ENCODE data around the gene ANGPTL5. TPM values are rescaled to one million over a fixed set of nuclear protein-coding genes. Genes with fewer than 3 reads are reported as not detected.

ANGPTL5 gene
- total and polyA plus RNA-seq, 9 donors = 2.8 to 41.0 (median 16.8) TPM

- DNase-seq = no peak
- no peaks in the 10 kb centered on the region for H3K36me3 ChIP-seq
- WGBS, 3 donors = 70 to 76% (median 70%) methylated on average over 2 of the region's 2 CpGs
- H3K4me3 ChIP-seq = no peak overlapping the region
- intact Hi-C loops (cut with DNase I) = no loop called here
- H3K4me1 ChIP-seq (ENCODE audit: insufficient read depth) = no peaks in the 10 kb centered on the region
- no peaks in the 10 kb centered on the region for H3K27me3 ChIP-seq
- TF ChIP-seq EP300 (IDR thresholded peaks at IDR 0.05) (no peak), POLR2A (IDR thresholded peaks at IDR 0.05) (no peak)
- no peak overlapping the region for H3K27ac ChIP-seq
- no peaks in the 10 kb centered on the region for H3K9me3 ChIP-seq
Measured at GRCh38 chr11:101881586-101881985, 34.7 kb downstream of the ANGPTL5 start.

GRCh38 chr11:101880222-101880621 lies 36.1 kb downstream of the ANGPTL5 start:
- 71 to 80% (median 74%) methylated on average over 4 of the region's 4 CpGs for WGBS, 3 donors
- intact Hi-C loops (cut with DNase I) = no loop called here
- H3K27ac ChIP-seq = no peak overlapping the region
- no peaks in the 10 kb centered on the region for H3K27me3 ChIP-seq
- no peak overlapping the region for H3K4me3 ChIP-seq
- H3K4me1 ChIP-seq (ENCODE audit: insufficient read depth) = no peaks in the 10 kb centered on the region
- no peak for DNase-seq
- H3K9me3 ChIP-seq = no peaks in the 10 kb centered on the region
- H3K36me3 ChIP-seq = no peaks in the 10 kb centered on the region
- TF ChIP-seq, protein P1, sequence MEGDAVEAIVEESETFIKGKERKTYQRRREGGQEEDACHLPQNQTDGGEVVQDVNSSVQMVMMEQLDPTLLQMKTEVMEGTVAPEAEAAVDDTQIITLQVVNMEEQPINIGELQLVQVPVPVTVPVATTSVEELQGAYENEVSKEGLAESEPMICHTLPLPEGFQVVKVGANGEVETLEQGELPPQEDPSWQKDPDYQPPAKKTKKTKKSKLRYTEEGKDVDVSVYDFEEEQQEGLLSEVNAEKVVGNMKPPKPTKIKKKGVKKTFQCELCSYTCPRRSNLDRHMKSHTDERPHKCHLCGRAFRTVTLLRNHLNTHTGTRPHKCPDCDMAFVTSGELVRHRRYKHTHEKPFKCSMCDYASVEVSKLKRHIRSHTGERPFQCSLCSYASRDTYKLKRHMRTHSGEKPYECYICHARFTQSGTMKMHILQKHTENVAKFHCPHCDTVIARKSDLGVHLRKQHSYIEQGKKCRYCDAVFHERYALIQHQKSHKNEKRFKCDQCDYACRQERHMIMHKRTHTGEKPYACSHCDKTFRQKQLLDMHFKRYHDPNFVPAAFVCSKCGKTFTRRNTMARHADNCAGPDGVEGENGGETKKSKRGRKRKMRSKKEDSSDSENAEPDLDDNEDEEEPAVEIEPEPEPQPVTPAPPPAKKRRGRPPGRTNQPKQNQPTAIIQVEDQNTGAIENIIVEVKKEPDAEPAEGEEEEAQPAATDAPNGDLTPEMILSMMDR (IDR thresholded peaks at IDR 0.05) = no peak
- no peak for TF ChIP-seq EP300 (IDR thresholded peaks at IDR 0.05)
- no peak for TF ChIP-seq POLR2A (IDR thresholded peaks at IDR 0.05)

- DNase-seq = no peak
- H3K27ac ChIP-seq = no peak overlapping the region
- TF ChIP-seq EP300 (IDR thresholded peaks at IDR 0.05) = no peak
- no peak for TF ChIP-seq POLR2A (IDR thresholded peaks at IDR 0.05)
- TF ChIP-seq, protein P1 (IDR thresholded peaks at IDR 0.05) = no peak
- no peaks in the 10 kb centered on the region for H3K4me1 ChIP-seq (ENCODE audit: insufficient read depth)
- no peak overlapping the region for H3K4me3 ChIP-seq
- no peaks in the 10 kb centered on the region for H3K36me3 ChIP-seq
- H3K27me3 ChIP-seq = no peaks in the 10 kb centered on the region
- WGBS, 3 donors = 73 to 91% (median 87%) methylated on average over 6 of the region's 6 CpGs
- intact Hi-C loops (cut with DNase I) = no loop called here
- H3K9me3 ChIP-seq = no peaks in the 10 kb centered on the region
Measured at GRCh38 chr11:101872171-101872882, 44.0 kb downstream of the ANGPTL5 start.

- Histone ChIP-seq H3K36me3 (no peaks in the 10 kb centered on the region), H3K27me3 (no peaks in the 10 kb centered on the region), H3K4me3 (no peak overlapping the region), H3K4me1 (ENCODE audit: insufficient read depth) (no peaks in the 10 kb centered on the region), H3K27ac (no peak overlapping the region), H3K9me3 (no peaks in the 10 kb centered on the region)
- DNase-seq = no peak
- intact Hi-C loops (cut with DNase I) = no loop called here
- TF ChIP-seq, protein P1 (IDR thresholded peaks at IDR 0.05) = no peak
- TF ChIP-seq POLR2A (IDR thresholded peaks at IDR 0.05) (no peak), EP300 (IDR thresholded peaks at IDR 0.05) (no peak)
- 92 to 95% (median 94%) methylated on average over 6 of the region's 6 CpGs for WGBS, 3 donors
Measured at GRCh38 chr11:101870510-101870909, 45.8 kb downstream of the ANGPTL5 start.

- H3K4me1 ChIP-seq (ENCODE audit: insufficient read depth) = no peaks in the 10 kb centered on the region
Measured at GRCh38 chr11:101867951-101868350, 48.4 kb downstream of the ANGPTL5 start.

More at GRCh38 chr11:101867951-101868350, 48.4 kb downstream of the ANGPTL5 start:
- H3K27me3 ChIP-seq = no peaks in the 10 kb centered on the region
- H3K36me3 ChIP-seq = no peaks in the 10 kb centered on the region
- no peaks in the 10 kb centered on the region for H3K9me3 ChIP-seq
- no peak overlapping the region for H3K27ac ChIP-seq
- no peak overlapping the region for H3K4me3 ChIP-seq
- intact Hi-C loops (cut with DNase I) = loop anchor here in 2 of 4 donors (10.0 kb wide), 2 partner anchors 107 to 137 kb away; no protein-coding TSS in a partner anchor
- TF ChIP-seq POLR2A (IDR thresholded peaks at IDR 0.05) = no peak
- TF ChIP-seq, protein P1 (IDR thresholded peaks at IDR 0.05) = no peak
- no peak for TF ChIP-seq EP300 (IDR thresholded peaks at IDR 0.05)
- DNase-seq = no peak
- 81 to 86% (median 84%) methylated on average over 2 of the region's 2 CpGs for WGBS, 3 donors
